Heart left ventricle (tissue), 16 donors: ENCODE data around the gene ATG2B. TPM values are rescaled to one million over a fixed set of nuclear protein-coding genes. Genes with fewer than 3 reads are reported as not detected.

Experiments used
- ATAC-seq, 4 donors: fragments of 200-7000 bp; cut with Tn5 transposase; one replicate each; pipeline ENCODE4 v1.9.1; 2020 to 2022; ENCODE audit warnings: moderate library complexity in 4 of 4, mild to moderate bottlenecking in 3 of 4, moderate number of reproducible peaks in 1 of 4
- DNase-seq, 5 donors: peaks; one replicate each; pipeline ENCODE4 v3.0.0-alpha.2; 2020
- H3K27ac ChIP-seq, 12 donors: fragments of 200-600 bp; sonication (generic) in 4 of 12; one replicate each; pipeline versions ENCODE4 v1.5.0 to v1.8.0; 2016 to 2022; ENCODE audit warnings: mild to moderate bottlenecking in 2 of 12
- H3K27me3 ChIP-seq, 9 donors: fragments of 200-600 bp; sonication (generic) in 2 of 9; one replicate each; pipeline versions ENCODE4 v1.5.1 to v1.8.0; 2016 to 2022; ENCODE audit warnings: mild to moderate bottlenecking in 3 of 9
- H3K36me3 ChIP-seq, 9 donors: fragments of 200-600 bp; sonication (generic) in 2 of 9; one replicate each; pipeline versions ENCODE4 v1.5.0 to v1.8.0; 2018 to 2022; ENCODE audit warnings: mild to moderate bottlenecking in 2 of 9
- H3K4me1 ChIP-seq, 12 donors: fragments of 200-600 bp; sonication (generic) in 4 of 12; one replicate each; pipeline versions ENCODE4 v1.5.0 to v1.8.0; 2016 to 2022; ENCODE audit warnings: mild to moderate bottlenecking in 3 of 12
- H3K4me3 ChIP-seq, 12 donors: fragments of 200-600 bp; sonication (generic) in 4 of 12; one replicate each; pipeline versions ENCODE4 v1.5.0 to v1.8.0; 2017 to 2022; ENCODE audit warnings: mild to moderate bottlenecking in 9 of 12, moderate library complexity in 4 of 12
- H3K9me3 ChIP-seq, 12 donors: fragments of 200-600 bp; sonication (generic) in 4 of 12; one replicate each; pipeline versions ENCODE4 v1.5.0 to v1.8.0; 2016 to 2022; ENCODE audit warnings: mild to moderate bottlenecking in 1 of 12
- CTCF ChIP-seq, 12 donors: fragments of 200-600 bp; sonication (generic) in 4 of 12; IDR thresholded peaks; one replicate each; pipeline versions ENCODE4 v1.5.0 to v1.8.0; 2018 to 2022; ENCODE audit warnings: antibody characterized with exemption in 12 of 12, mild to moderate bottlenecking in 5 of 12
- POLR2A ChIP-seq, 2 donors: fragments of 450-650 bp; IDR thresholded peaks; one replicate each; pipeline ENCODE4 v1.6.1; 2017; ENCODE audit warnings: antibody characterized with exemption in 2 of 2, mild to moderate bottlenecking in 2 of 2, moderate library complexity in 2 of 2
- WGBS, 4 donors: extraction: QIAGEN DNeasy Blood & Tissue Kit in 2 of 4; methylation state at CpG; one replicate each; pipeline versions ENCODE4 v1.1.5 to v1.1.7; 2013 to 2018; 5-methylcytosine and 5-hydroxymethylcytosine counted together
- intact Hi-C, 10 donors: fragments of 100-400 bp; cut with DNase I; formaldehyde crosslinking; loops; one replicate each; pipeline versions ENCODE4 v1.11.1 to v1.14.2; 2022
- polyA plus RNA-seq, 2 donors: library from polyadenylated mRNA; stranded (reverse); fragments of 200-250 nt; gene quantifications; one replicate each; pipeline ENCODE4 v1.2.3, GENCODE V29; 2013
- total RNA-seq, 9 donors: library from RNA; depleted of rRNA in 2 of 9; stranded (reverse); fragments of >200 nt in 2 of 9; fragmentation: NEBNext Ultra II Directional in 3 of 9; extraction: Animal tissue kit (Norgen Biotek cat#: 25700) in 3 of 9; gene quantifications; one replicate each; pipeline versions ENCODE4 v1.1.0 to v1.2.4, GENCODE V29; 2016 to 2023
- donor health status: ischemic (EF 13 %, LVEDD 7.1; RV severe dilation, severe dysfunction).
- donor health status: healthy with polysubstance abuse.
- donor health status: DM: no; HTN: yes; CAD: no.
- donor health status: DM: no; HTN: no; CAD: no.
- donor health status: ischemic (EF 25% LVEDD 6.9; RV normal size, moderate dysfunction).
- donor health status: ischemic (EF 25% LVEDD 5.7; RV mildly dilated, moderate dysfunction).
- donor health status: healthy.
- donor health status: DM: yes; HTN: yes; CAD: no.
- donor health status: ischemic (EF 35%, LVEDD 5.7; RV mildly dilated, moderate dysfunction).
- donor health status: nonischemic (EF 11% LVEDD 7.7; RV severe dilation, severe dysfunction).
- donor health status: DM: yes; HTN: yes; CAD: no.
- donor health status: PGD.
- donor health status: ischemic (EF 29% LVEDD 5.4; RV normal size, mild dysfunction).
- donor health status: nonischemic (EF 23%, LVEDD 6.1; RV moderate dilation, normal function).

Gene ATG2B
- total and polyA plus RNA-seq, 11 donors = 2.7 to 19.5 (median 15.6) TPM

- ATAC-seq (no peak), DNase-seq (no peak)
- Histone ChIP-seq H3K27ac (no peak overlapping the region), H3K27me3 (no peaks in the 10 kb centered on the region), H3K4me1 (no peaks in the 10 kb centered on the region), H3K9me3 (no peaks in the 10 kb centered on the region), H3K36me3 (peaks cover 0 to 100% (median 90%) of the 10 kb centered on the region in 9 donors), H3K4me3 (no peak overlapping the region)
- TF ChIP-seq CTCF (IDR thresholded peaks at IDR 0.05) (no peak), POLR2A (IDR thresholded peaks at IDR 0.05) (no peak)
- intact Hi-C loops = no loop called here
- 91 to 95% (median 92%) methylated on average over 7 to 9 of the region's 9 CpGs for WGBS, 4 donors
Observed at GRCh38 chr14:96318836-96319235, 44.3 kb downstream of the ATG2B start.

GRCh38 chr14:96316087-96316486 lies 47.1 kb downstream of the ATG2B start:
- H3K27ac ChIP-seq = no peak overlapping the region
- TF ChIP-seq POLR2A (IDR thresholded peaks at IDR 0.05) (no peak), CTCF (IDR thresholded peaks at IDR 0.05) (no peak)
- no peaks in the 10 kb centered on the region for H3K4me1 ChIP-seq
- intact Hi-C loops = no loop called here
- no peaks in the 10 kb centered on the region for H3K27me3 ChIP-seq
- no peak overlapping the region for H3K4me3 ChIP-seq
- WGBS, 4 donors = 94 to 99% (median 96%) methylated on average over 3 of the region's 3 CpGs
- DNase-seq (no peak), ATAC-seq (no peak)
- peaks cover 0 to 100% (median 90%) of the 10 kb centered on the region in 9 donors for H3K36me3 ChIP-seq
- H3K9me3 ChIP-seq = no peaks in the 10 kb centered on the region

- TF ChIP-seq CTCF (IDR thresholded peaks at IDR 0.05) = no peak
- TF ChIP-seq POLR2A (IDR thresholded peaks at IDR 0.05) = no peak
- peaks cover 0 to 98% (median 95%) of the 10 kb centered on the region in 9 donors for H3K36me3 ChIP-seq
- H3K9me3 ChIP-seq = no peaks in the 10 kb centered on the region
- H3K4me1 ChIP-seq = no peaks in the 10 kb centered on the region
- DNase-seq (no peak), ATAC-seq (no peak)
- no peak overlapping the region for H3K27ac ChIP-seq
- H3K4me3 ChIP-seq = no peak overlapping the region
- H3K27me3 ChIP-seq = no peaks in the 10 kb centered on the region
- WGBS, 4 donors = 89 to 95% (median 93%) methylated on average over 6 of the region's 6 CpGs
- intact Hi-C loops = no loop called here
Observed at GRCh38 chr14:96310906-96311305, 52.2 kb downstream of the ATG2B start.

GRCh38 chr14:96309896-96310330 lies 53.2 kb downstream of the ATG2B start:
- Histone ChIP-seq H3K27me3 (no peaks in the 10 kb centered on the region), H3K27ac (no peak overlapping the region), H3K9me3 (no peaks in the 10 kb centered on the region), H3K4me1 (no peaks in the 10 kb centered on the region), H3K4me3 (no peak overlapping the region), H3K36me3 (peaks cover 0 to 98% (median 95%) of the 10 kb centered on the region in 9 donors)
- intact Hi-C loops = loop anchor here in 1 of 10 donors (10.0 kb wide), 1 partner anchor 255 kb away; no protein-coding TSS in a partner anchor
- TF ChIP-seq CTCF (IDR thresholded peaks at IDR 0.05) = no peak
- TF ChIP-seq POLR2A (IDR thresholded peaks at IDR 0.05) = no peak
- ATAC-seq (no peak), DNase-seq (no peak)
- WGBS, 4 donors = 71 to 83% (median 76%) methylated on average over 5 of the region's 5 CpGs
